Keratinocyte (primary cell): ENCODE data around the gene AP4S1.

Experiments
- EZH2 ChIP-seq: IDR thresholded peaks from one replicate; pipeline ENCODE4 v1.6.1; 2012; ENCODE audit warnings: inconsistent platforms, mild to moderate bottlenecking, low read length, moderate library complexity
- TF ChIP-seq, protein P1 (sequence below), 3 experiments: IDR thresholded peaks in 1 of 3; conservative IDR thresholded peaks in 1 of 3; optimal IDR thresholded peaks in 1 of 3; 2 replicates in 2 of 3; 3 replicates in 1 of 3; pipeline versions ENCODE3 to v1.5.1; 2011; ENCODE audit warnings: low read length in 3 of 3, mild to moderate bottlenecking in 3 of 3, moderate library complexity in 2 of 3, control low read depth in 1 of 3, inconsistent platforms in 1 of 3; ENCODE audit not compliant: insufficient read depth in 2 of 3; ENCODE audit errors: extremely low read depth in 1 of 3

DNA sequence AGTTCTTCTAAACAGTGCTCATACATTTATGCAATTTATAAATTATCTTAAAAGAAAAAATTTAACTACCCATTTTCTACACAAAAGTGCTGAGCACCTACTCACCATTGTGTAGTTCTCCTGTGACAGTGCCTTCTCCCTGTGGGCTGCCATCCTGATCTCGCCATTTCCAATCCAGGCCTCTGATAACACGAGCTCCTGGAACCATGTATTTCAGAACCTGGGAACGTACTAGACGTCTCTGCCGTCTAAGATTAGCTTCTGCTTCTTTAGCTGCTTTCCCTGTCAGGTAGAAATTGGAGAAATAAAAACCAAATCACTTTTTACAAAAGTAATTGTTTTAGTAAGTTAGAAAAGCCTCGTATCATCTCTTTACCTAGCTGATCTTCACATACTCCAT, 107.7 kb downstream of the AP4S1 start:
- TF ChIP-seq, protein P1, sequence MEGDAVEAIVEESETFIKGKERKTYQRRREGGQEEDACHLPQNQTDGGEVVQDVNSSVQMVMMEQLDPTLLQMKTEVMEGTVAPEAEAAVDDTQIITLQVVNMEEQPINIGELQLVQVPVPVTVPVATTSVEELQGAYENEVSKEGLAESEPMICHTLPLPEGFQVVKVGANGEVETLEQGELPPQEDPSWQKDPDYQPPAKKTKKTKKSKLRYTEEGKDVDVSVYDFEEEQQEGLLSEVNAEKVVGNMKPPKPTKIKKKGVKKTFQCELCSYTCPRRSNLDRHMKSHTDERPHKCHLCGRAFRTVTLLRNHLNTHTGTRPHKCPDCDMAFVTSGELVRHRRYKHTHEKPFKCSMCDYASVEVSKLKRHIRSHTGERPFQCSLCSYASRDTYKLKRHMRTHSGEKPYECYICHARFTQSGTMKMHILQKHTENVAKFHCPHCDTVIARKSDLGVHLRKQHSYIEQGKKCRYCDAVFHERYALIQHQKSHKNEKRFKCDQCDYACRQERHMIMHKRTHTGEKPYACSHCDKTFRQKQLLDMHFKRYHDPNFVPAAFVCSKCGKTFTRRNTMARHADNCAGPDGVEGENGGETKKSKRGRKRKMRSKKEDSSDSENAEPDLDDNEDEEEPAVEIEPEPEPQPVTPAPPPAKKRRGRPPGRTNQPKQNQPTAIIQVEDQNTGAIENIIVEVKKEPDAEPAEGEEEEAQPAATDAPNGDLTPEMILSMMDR (optimal IDR thresholded peaks at IDR 0.05 in 1 of 3, IDR thresholded peaks at IDR 0.05 in 1 of 3, conservative IDR thresholded peaks at IDR 0.05 in 1 of 3; ENCODE audit: extremely low read depth in 1 of 3, insufficient read depth in 2 of 3, low read length in 3 of 3): no peak
- TF ChIP-seq EZH2: no peak
